HepG2 (cell line): ENCODE results near the gene NEU4. TPM values are rescaled to one million over a fixed set of nuclear protein-coding genes. Genes with fewer than 3 reads are reported as not detected.
A peak's percentile ranks its signal among the peaks of the same experiment; 100 is the strongest.

ENCODE experiments used
- AFF4 ChIP-seq: sonication (generic); formaldehyde crosslinking; IDR thresholded peaks from 2 replicates; pipeline ENCODE4 v1.4.0; 2020; ENCODE audit warnings: missing genetic modification reagents
- AKAP8 ChIP-seq: sonication (generic); formaldehyde crosslinking; IDR thresholded peaks from 2 replicates; pipeline ENCODE4 v1.5.1; 2020; ENCODE audit warnings: mild to moderate bottlenecking, missing genetic modification reagents
- CCDC6 ChIP-seq: sonication (generic); formaldehyde crosslinking; IDR thresholded peaks from 2 replicates; pipeline ENCODE4 v1.8.1; 2022; ENCODE audit warnings: mild to moderate bottlenecking, missing genetic modification reagents, moderate library complexity
- GABPA ChIP-seq, 2 experiments: IDR thresholded peaks; 2 replicates each; pipeline ENCODE4 v1.6.1; 2011 to 2016; ENCODE audit warnings: low read depth in 2 of 2, low read length in 1 of 2, missing biosample characterization in 1 of 2, missing genetic modification characterization in 1 of 2
- HNRNPK ChIP-seq: fragments of 200-400 bp; formaldehyde crosslinking; IDR thresholded peaks from 2 replicates; pipeline ENCODE4 v1.6.1; 2018; ENCODE audit warnings: low read length, low read depth, moderate library complexity, mild to moderate bottlenecking; ENCODE audit not compliant: poor library complexity, severe bottlenecking
- MAX ChIP-seq: IDR thresholded peaks from 2 replicates; pipeline ENCODE4 v1.6.1; 2012; ENCODE audit warnings: inconsistent platforms
- NBN ChIP-seq: fragments of 450-650 bp; conservative IDR thresholded peaks from 2 replicates; pipeline ENCODE4 v1.6.1; 2017
- NR1H2 ChIP-seq: sonication (generic); formaldehyde crosslinking; IDR thresholded peaks from 2 replicates; pipeline ENCODE4 v1.8.1; 2022; ENCODE audit warnings: low read depth, missing genetic modification reagents, borderline replicate concordance
- SP2 ChIP-seq: sonication (generic); formaldehyde crosslinking; IDR thresholded peaks from 2 replicates; pipeline ENCODE4 v1.5.1; 2020; ENCODE audit warnings: mild to moderate bottlenecking, missing genetic modification reagents
- TCF7 ChIP-seq: sonication (generic); IDR thresholded peaks from 2 replicates; pipeline ENCODE4 v1.6.1; 2016; ENCODE audit warnings: antibody characterized with exemption, low read depth
- ZFP36 ChIP-seq: fragments of 150-350 bp; IDR thresholded peaks from 2 replicates; pipeline ENCODE4 v1.6.1; 2018; ENCODE audit warnings: borderline replicate concordance, low read length, low read depth; ENCODE audit not compliant: partially characterized antibody
- ZNF17 ChIP-seq: sonication (generic); formaldehyde crosslinking; IDR thresholded peaks from 2 replicates; pipeline ENCODE4 v1.5.0; 2020; ENCODE audit warnings: mild to moderate bottlenecking, missing genetic modification reagents
- ZNF451 ChIP-seq: sonication (generic); formaldehyde crosslinking; IDR thresholded peaks from 2 replicates; pipeline ENCODE4 v1.5.0; 2020; ENCODE audit warnings: mild to moderate bottlenecking, missing genetic modification reagents
- ZNF510 ChIP-seq: sonication (generic); formaldehyde crosslinking; IDR thresholded peaks from 2 replicates; pipeline ENCODE4 v1.4.0; 2020; ENCODE audit warnings: low read depth, mild to moderate bottlenecking, missing genetic modification reagents
- ZNF563 ChIP-seq: sonication (generic); formaldehyde crosslinking; IDR thresholded peaks from 2 replicates; pipeline ENCODE4 v1.8.0; 2022; ENCODE audit warnings: mild to moderate bottlenecking, moderate library complexity, missing genetic modification reagents
- ZNF614 ChIP-seq: IDR thresholded peaks from 2 replicates; pipeline ENCODE4 v1.6.1; 2018; ENCODE audit warnings: missing biosample characterization, missing genetic modification reagents, inconsistent platforms, borderline replicate concordance
- polyA plus RNA-seq, 8 experiments: library from polyadenylated mRNA; depleted of rRNA in 3 of 8; stranded (reverse) in 7 of 8; unstranded in 1 of 8; fragments of >200 nt; fragmentation: Illumina TruSeq in 4 of 8; extraction: Trizol in 4 of 8; gene quantifications; 2 replicates each; pipeline versions ENCODE4 v1.2.1 to v1.2.3, GENCODE V29; 2011 to 2016; ENCODE audit warnings: low read depth in 4 of 8, missing spikeins in 1 of 8, mixed read lengths in 1 of 8; ENCODE audit not compliant: insufficient read depth in 1 of 8
- total RNA-seq, 5 experiments: library from RNA; depleted of rRNA; stranded (reverse); fragments of >200 nt; fragmentation: Illumina TruSeq; extraction: Trizol; gene quantifications; 2 replicates each; pipeline ENCODE4 v1.2.3, GENCODE V29; 2016; ENCODE audit warnings: low read depth in 1 of 5
- TF ChIP-seq, protein P1 (sequence below): sonication (generic); formaldehyde crosslinking; IDR thresholded peaks from 2 replicates; pipeline ENCODE4 v1.4.0; 2020; ENCODE audit warnings: mild to moderate bottlenecking, missing genetic modification reagents
- TF ChIP-seq, protein P2 (sequence below): sonication (generic); formaldehyde crosslinking; IDR thresholded peaks from 2 replicates; pipeline ENCODE4 v1.4.0; 2020; ENCODE audit warnings: missing genetic modification reagents
- TF ChIP-seq, protein P3 (sequence below): sonication (generic); formaldehyde crosslinking; IDR thresholded peaks from 2 replicates; pipeline ENCODE4 v1.8.0; 2022; ENCODE audit warnings: missing genetic modification reagents, mild to moderate bottlenecking, moderate library complexity, borderline replicate concordance

The NEU4 gene
- total and polyA plus RNA-seq, 2 of the 13 experiments (the other 11 are each of a cell fraction or from before 2014, with no cell fraction given): 53.5 to 107 TPM

- TF ChIP-seq ZNF17 (CRISPR knock-in tag) (no peak), HNRNPK (peak; percentile 5), SP2 (no peak), NR1H2 (CRISPR knock-in tag) (no peak), ZNF614 (CRISPR knock-in tag) (peak; percentile 61; the same call in 1 of the 2 replicates), ZNF510 (CRISPR knock-in tag) (no peak), ZNF451 (peak; percentile 97), ZFP36 (no peak), TCF7 (no peak), AKAP8 (CRISPR knock-in tag) (no peak; the same call in 1 of the 2 replicates), ZNF563 (CRISPR knock-in tag) (peak; percentile 92), AFF4 (peak; percentile 64; the same call in 1 of the 2 replicates), CCDC6 (CRISPR knock-in tag) (peak; percentile 87), MAX (peak; percentile 99), NBN (no peak), GABPA (IDR thresholded peaks at IDR 0.05; ENCODE audit: low read depth, low read length) (no peak), GABPA (CRISPR knock-in tag; IDR thresholded peaks at IDR 0.05; ENCODE audit: low read depth) (peak; percentile 36; the same call in 1 of the 2 replicates)
- TF ChIP-seq, protein P1, sequence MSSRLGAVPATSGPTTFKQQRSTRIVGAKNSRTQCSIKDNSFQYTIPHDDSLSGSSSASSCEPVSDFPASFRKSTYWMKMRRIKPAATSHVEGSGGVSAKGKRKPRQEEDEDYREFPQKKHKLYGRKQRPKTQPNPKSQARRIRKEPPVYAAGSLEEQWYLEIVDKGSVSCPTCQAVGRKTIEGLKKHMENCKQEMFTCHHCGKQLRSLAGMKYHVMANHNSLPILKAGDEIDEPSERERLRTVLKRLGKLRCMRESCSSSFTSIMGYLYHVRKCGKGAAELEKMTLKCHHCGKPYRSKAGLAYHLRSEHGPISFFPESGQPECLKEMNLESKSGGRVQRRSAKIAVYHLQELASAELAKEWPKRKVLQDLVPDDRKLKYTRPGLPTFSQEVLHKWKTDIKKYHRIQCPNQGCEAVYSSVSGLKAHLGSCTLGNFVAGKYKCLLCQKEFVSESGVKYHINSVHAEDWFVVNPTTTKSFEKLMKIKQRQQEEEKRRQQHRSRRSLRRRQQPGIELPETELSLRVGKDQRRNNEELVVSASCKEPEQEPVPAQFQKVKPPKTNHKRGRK: no peak
- TF ChIP-seq, protein P2, sequence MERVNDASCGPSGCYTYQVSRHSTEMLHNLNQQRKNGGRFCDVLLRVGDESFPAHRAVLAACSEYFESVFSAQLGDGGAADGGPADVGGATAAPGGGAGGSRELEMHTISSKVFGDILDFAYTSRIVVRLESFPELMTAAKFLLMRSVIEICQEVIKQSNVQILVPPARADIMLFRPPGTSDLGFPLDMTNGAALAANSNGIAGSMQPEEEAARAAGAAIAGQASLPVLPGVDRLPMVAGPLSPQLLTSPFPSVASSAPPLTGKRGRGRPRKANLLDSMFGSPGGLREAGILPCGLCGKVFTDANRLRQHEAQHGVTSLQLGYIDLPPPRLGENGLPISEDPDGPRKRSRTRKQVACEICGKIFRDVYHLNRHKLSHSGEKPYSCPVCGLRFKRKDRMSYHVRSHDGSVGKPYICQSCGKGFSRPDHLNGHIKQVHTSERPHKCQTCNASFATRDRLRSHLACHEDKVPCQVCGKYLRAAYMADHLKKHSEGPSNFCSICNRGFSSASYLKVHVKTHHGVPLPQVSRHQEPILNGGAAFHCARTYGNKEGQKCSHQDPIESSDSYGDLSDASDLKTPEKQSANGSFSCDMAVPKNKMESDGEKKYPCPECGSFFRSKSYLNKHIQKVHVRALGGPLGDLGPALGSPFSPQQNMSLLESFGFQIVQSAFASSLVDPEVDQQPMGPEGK (CRISPR knock-in tag): peak; percentile 100
- TF ChIP-seq, protein P3, sequence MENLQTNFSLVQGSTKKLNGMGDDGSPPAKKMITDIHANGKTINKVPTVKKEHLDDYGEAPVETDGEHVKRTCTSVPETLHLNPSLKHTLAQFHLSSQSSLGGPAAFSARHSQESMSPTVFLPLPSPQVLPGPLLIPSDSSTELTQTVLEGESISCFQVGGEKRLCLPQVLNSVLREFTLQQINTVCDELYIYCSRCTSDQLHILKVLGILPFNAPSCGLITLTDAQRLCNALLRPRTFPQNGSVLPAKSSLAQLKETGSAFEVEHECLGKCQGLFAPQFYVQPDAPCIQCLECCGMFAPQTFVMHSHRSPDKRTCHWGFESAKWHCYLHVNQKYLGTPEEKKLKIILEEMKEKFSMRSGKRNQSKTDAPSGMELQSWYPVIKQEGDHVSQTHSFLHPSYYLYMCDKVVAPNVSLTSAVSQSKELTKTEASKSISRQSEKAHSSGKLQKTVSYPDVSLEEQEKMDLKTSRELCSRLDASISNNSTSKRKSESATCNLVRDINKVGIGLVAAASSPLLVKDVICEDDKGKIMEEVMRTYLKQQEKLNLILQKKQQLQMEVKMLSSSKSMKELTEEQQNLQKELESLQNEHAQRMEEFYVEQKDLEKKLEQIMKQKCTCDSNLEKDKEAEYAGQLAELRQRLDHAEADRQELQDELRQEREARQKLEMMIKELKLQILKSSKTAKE (CRISPR knock-in tag): no peak; the same call in 1 of the 2 replicates
These were observed 37.5 kb upstream of the NEU4 start (continued) for GRCh38 chr2:241771286-241772062.
